HG03025 (cell line): ENCODE results near the gene COL20A1.

Experiments used
- ATAC-seq: cut with Tn5 transposase; IDR thresholded peaks from one replicate; pipeline ENCODE4 v1.9.1; 2021; ENCODE audit warnings: mild to moderate bottlenecking, moderate library complexity; ENCODE audit not compliant: unreplicated experiment, low FRiP score

Gene COL20A1

GRCh38 chr20:63345328-63346100 lies 52.5 kb downstream of the COL20A1 start:
- no peak for ATAC-seq

GRCh38 chr20:63346131-63347080 lies 53.4 kb downstream of the COL20A1 start:
- ATAC-seq: no peak

DNA sequence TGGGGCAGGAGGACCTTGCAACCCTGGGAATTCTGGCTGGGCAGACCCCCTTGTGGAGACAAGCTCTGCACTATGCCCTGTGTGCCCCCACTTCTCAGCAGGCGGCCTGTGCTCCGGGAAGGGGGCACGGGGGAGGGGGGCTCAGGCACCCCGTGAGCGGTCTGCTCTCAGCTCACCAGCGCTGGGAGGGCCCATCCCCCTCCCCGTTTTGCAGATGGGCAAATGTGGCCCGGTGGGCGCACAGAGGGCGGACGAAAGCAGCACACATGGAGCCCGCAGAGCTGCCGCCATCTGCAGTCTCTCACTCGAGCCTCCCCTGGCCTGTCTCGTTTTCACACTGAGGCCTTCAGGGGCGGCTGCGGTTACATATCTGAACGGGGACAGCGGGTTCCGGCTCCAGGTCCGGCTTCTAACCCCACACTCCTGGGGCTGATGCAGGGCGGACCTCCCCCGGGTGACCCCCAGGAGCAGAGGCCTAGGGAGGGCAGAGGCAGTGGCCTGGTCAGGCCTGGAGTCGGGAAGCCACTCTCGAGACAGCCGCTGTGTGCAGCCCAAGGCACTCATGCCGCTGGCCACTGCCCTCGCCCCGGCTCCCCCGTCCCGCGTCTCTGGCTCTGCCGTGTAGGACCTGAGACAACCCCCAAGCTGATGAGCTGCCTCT lies 54.2 kb downstream of the COL20A1 start:
- ATAC-seq: no peak

- no peak for ATAC-seq
These were observed 55.2 kb downstream of the COL20A1 start for GRCh38 chr20:63347950-63348827.

DNA sequence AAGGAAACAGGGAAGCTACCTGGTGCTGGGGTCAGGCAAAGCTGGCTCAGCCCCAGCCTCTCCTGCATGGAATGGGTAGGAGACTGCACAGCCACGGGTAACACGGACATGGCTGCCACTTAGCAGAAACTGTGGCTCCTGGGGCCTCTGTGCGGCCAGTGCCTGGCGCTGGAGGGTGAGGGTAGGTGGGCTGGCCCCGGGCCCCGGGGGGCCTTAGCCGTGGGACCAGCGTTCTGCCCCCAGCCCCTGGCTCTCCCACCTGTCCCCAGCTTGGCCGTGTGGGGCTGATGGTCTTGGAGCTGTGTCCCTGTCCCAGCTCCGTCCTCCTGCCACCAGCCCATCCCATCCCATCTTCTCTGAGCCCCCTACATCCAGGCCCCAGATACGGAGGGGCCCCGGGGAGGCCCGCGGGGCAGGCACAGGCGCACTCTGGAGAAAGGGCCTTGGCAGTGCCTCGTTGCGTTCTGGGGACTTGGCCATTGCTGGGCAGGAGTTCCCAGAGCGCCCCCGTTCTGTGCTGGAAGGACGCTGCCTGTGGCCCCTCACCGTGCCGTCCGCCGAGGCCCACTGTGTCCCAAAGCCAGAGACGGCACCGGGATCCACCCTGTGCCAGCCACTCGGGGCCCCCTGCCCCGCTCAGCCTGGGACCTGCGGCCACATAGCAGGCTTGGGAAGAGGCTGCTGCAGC lies 56.0 kb downstream of the COL20A1 start:
- no peak for ATAC-seq

- no peak for ATAC-seq
These were observed 56.5 kb downstream of the COL20A1 start for GRCh38 chr20:63349516-63349895.

DNA sequence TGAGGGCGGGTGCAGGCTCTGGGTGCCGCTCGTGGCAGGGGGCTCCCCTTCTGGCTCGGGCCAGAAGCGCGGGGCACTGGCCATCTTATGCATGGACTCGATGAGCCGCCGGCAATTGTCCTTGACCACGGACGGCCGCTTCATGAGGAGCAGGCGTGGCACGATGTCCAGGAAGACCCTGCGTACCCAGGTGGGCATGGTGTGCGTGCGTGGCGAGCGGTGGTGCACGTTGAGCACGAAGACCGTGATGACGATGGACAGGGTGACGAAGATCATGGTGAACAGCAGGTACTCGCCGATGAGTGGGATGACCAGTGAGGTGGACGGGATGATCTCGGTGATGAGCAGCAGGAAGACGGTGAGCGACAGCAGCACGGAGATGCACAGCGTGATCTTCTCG lies 57.2 kb downstream of the COL20A1 start:
- ATAC-seq: no peak

DNA sequence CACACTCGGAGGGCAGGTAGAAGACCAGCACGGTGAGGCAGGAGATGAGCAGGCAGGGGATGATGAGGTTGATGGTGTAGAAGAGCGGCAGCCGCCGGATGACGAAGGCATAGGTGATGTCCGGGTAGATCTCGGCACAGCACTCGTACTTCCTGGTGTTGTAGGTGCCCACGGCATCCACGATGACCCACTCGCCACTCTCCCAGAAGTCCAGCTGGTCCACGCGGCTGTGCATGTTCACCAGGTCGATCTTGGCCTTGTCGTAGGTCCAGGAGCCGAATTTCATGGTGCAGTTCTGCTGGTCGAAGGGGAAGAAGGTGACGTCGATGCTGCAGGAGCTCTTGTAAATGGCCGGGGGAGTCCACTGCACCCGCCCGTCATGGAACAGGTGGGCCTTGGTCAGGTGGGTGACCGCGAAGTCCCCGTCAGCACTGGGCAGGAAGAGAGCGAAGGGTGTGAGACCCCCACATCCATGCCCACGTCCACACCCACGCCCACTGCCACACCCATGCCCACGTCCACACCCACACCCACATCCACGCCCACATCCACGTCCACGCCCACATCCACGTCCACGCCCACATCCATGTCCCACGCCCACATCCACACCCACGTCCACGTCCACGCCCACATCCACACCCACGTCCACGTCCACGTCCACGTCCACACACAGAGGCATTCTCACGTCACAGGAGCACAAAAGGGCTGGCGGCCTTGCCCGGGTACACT lies 57.8 kb downstream of the COL20A1 start:
- no peak for ATAC-seq

DNA sequence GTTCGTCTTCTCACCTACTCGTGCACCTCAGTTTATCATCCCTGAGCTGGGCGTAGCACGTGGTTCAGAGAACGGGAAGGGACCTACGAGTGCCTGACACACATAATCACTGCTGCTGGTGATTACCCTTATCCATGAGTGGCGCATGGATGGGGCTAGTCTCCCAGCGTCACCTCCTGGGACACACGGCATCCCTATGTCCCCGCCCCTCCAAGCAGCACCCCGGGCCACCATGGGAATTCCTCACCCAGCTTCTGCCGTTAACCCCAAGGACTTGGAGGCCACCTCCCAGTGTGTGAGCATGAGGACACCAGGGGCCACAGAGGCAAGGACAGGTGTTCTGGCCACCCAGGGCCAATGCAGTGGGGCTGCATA lies 58.3 kb downstream of the COL20A1 start:
- ATAC-seq: no peak

- no peak for ATAC-seq
These were observed 59.0 kb downstream of the COL20A1 start for GRCh38 chr20:63351811-63352591.

DNA sequence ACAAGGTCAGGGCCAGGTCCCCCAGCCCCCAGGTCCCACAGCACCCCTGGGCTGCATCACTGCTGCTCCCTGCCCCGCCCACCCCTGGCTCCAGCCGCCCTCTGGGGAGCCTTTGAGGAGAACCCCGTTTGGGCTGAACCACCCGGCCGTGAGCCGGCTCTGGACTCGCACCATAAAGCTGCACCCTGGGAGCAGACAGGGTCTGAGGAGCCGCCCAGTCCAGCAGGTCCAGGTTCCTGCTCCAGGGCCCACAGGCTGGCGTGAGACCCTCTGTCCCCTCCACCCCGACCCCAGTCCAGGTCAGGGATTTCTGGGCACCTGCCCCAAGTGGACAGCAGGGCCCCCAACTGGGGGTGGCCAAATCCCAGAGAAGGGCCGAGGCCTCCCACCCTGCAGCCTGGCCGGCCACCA lies 59.8 kb downstream of the COL20A1 start:
- no peak for ATAC-seq

GRCh38 chr20:63354636-63355350 lies 61.8 kb downstream of the COL20A1 start:
- no peak for ATAC-seq

GRCh38 chr20:63355781-63356295 lies 62.9 kb downstream of the COL20A1 start:
- ATAC-seq: no peak

- ATAC-seq: no peak
These were observed 63.5 kb downstream of the COL20A1 start for GRCh38 chr20:63356511-63356910.

- ATAC-seq: no peak
These were observed 64.2 kb downstream of the COL20A1 start for GRCh38 chr20:63356931-63357879.
